K562 (cell line): ENCODE data around the gene GMPR. TPM values are rescaled to one million over a fixed set of nuclear protein-coding genes. Genes with fewer than 3 reads are reported as not detected.

Experiments used
- BMI1 ChIP-seq: fragments of 150-350 bp; IDR thresholded peaks from 2 replicates; pipeline ENCODE4 v1.6.1; 2014; ENCODE audit warnings: low read length
- GATAD2A ChIP-seq: fragments of 450-650 bp; IDR thresholded peaks from 2 replicates; pipeline ENCODE4 v1.6.1; 2017
- KAT8 ChIP-seq: fragments of 450-650 bp; IDR thresholded peaks from 2 replicates; pipeline ENCODE4 v1.6.1; 2016; ENCODE audit warnings: low read depth, mild to moderate bottlenecking
- MAFK ChIP-seq: IDR thresholded peaks from 2 replicates; pipeline ENCODE4 v1.6.1; 2011; ENCODE audit warnings: low read length, improper control_type of control experiment
- MEF2D ChIP-seq: conservative IDR thresholded peaks from 2 replicates; pipeline ENCODE4 v1.6.1; 2016; ENCODE audit warnings: low read depth, missing genetic modification characterization, missing compliant biosample characterization
- MTA2 ChIP-seq: fragments of 450-650 bp; IDR thresholded peaks from 2 replicates; pipeline ENCODE4 v1.6.1; 2016; ENCODE audit warnings: low read depth
- NCOA6 ChIP-seq: fragments of 450-650 bp; IDR thresholded peaks from 2 replicates; pipeline ENCODE4 v1.6.1; 2017; ENCODE audit warnings: mild to moderate bottlenecking
- ZKSCAN8 ChIP-seq: fragments of 200-800 bp; sonication (Bioruptor generic); IDR thresholded peaks from 2 replicates; pipeline ENCODE4 v1.6.1; 2016; ENCODE audit warnings: missing genetic modification characterization, missing compliant biosample characterization
- ZNF212 ChIP-seq: fragments of 450-650 bp; formaldehyde crosslinking; IDR thresholded peaks from 2 replicates; pipeline ENCODE4 v1.4.0; 2020; ENCODE audit warnings: mild to moderate bottlenecking
- polyA plus RNA-seq, 8 experiments: library from polyadenylated mRNA; depleted of rRNA in 4 of 8; stranded (reverse) in 5 of 8; unstranded in 3 of 8; fragments of >200 nt; fragmentation: Nextera tagmentation in 2 of 8; fragmentation: Illumina TruSeq in 1 of 8; extraction: Ambion mirVana in 2 of 8; extraction: Trizol in 1 of 8; gene quantifications; 2 replicates each; pipeline versions ENCODE4 v1.2.1 to v1.2.3, GENCODE V29; 2011 to 2014; ENCODE audit warnings: inconsistent platforms in 1 of 8, missing spikeins in 1 of 8
- total RNA-seq, 7 experiments: library from RNA; depleted of rRNA in 6 of 7; stranded (reverse); fragments of >200 nt in 6 of 7; fragmentation: Illumina TruSeq in 2 of 7; extraction: Trizol in 2 of 7; gene quantifications; 2 replicates each; pipeline versions ENCODE4 v1.2.1 to v1.2.3, GENCODE V29; 2011 to 2021; ENCODE audit warnings: low replicate concordance in 1 of 7
- TF ChIP-seq, protein P1 (sequence below): sonication (generic); formaldehyde crosslinking; IDR thresholded peaks from 2 replicates; pipeline ENCODE4 v1.8.1; 2023; ENCODE audit warnings: mild to moderate bottlenecking, missing genetic modification reagents
- TF ChIP-seq, protein P2 (sequence below): fragments of 250-450 bp; sonication (Bioruptor Pico); IDR thresholded peaks from 2 replicates; pipeline ENCODE4 v1.5.0; 2021; ENCODE audit warnings: mild to moderate bottlenecking, borderline replicate concordance
- TF ChIP-seq, protein P3 (sequence below): IDR thresholded peaks from 2 replicates; pipeline ENCODE4 v1.6.1; 2014; ENCODE audit warnings: antibody characterized with exemption
- TF ChIP-seq, protein P4 (sequence below): IDR thresholded peaks from 2 replicates; pipeline ENCODE4 v1.6.1; 2011; ENCODE audit not compliant: insufficient read length; ENCODE audit errors: extremely low read depth
- TF ChIP-seq, protein P5 (sequence below): sonication (generic); formaldehyde crosslinking; IDR thresholded peaks from 2 replicates; pipeline ENCODE4 v1.8.0; 2023; ENCODE audit warnings: mild to moderate bottlenecking, missing genetic modification reagents
- TF ChIP-seq, protein P6 (sequence below): fragments of 250-450 bp; sonication (Bioruptor Pico); IDR thresholded peaks from 2 replicates; pipeline ENCODE4 v1.8.0; 2022; ENCODE audit warnings: moderate library complexity, mild to moderate bottlenecking, inconsistent platforms

GMPR gene
- total and polyA plus RNA-seq, 9 of the 15 experiments (the other 6 are each of a cell fraction or from before 2014, with no cell fraction given): 34.6 to 83.7 (median 49.8) TPM

DNA sequence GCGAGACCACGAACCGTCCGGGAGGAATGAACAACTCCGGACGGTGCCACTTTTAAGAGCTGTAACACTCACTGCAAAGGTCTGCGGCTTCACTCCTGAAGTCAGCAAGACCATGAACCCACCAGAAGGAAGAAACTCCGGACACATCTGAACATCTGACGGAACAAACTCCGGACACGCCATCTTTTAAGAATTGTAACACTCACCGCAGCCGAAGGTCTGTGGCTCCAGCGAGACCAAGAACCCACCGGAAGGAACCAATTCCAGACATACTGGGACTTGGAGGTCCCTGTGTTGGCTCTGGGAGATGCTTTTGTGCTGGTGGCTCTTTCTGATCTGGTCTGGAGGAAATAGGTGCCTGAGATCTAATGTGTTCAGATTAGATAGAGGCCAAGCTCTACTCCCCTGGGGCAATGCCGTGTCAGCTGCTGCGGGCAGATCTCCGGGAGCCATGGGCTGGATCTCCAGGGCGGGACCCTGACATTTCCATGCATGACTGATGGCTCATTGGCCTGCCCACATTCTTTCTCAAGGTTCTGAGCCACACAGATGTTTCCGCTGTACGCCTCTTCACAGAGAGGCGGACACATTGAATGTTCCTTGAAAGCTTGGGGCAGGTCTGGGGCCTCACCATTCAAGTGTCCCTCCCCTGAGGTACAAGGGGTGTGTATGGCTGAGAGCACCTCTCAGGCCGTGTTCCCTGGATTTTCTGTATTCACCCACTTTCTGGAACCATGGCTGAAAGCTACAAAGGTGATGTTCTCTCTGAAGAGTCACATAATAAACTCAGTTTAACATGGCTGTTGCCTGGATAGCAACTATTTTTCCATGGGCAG, 29.3 kb downstream of the GMPR start (continued):
- TF ChIP-seq, protein P1, sequence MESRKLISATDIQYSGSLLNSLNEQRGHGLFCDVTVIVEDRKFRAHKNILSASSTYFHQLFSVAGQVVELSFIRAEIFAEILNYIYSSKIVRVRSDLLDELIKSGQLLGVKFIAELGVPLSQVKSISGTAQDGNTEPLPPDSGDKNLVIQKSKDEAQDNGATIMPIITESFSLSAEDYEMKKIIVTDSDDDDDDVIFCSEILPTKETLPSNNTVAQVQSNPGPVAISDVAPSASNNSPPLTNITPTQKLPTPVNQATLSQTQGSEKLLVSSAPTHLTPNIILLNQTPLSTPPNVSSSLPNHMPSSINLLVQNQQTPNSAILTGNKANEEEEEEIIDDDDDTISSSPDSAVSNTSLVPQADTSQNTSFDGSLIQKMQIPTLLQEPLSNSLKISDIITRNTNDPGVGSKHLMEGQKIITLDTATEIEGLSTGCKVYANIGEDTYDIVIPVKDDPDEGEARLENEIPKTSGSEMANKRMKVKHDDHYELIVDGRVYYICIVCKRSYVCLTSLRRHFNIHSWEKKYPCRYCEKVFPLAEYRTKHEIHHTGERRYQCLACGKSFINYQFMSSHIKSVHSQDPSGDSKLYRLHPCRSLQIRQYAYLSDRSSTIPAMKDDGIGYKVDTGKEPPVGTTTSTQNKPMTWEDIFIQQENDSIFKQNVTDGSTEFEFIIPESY (CRISPR knock-in tag): peak; percentile 71; the same call in 1 of the 2 replicates
- TF ChIP-seq, protein P2, sequence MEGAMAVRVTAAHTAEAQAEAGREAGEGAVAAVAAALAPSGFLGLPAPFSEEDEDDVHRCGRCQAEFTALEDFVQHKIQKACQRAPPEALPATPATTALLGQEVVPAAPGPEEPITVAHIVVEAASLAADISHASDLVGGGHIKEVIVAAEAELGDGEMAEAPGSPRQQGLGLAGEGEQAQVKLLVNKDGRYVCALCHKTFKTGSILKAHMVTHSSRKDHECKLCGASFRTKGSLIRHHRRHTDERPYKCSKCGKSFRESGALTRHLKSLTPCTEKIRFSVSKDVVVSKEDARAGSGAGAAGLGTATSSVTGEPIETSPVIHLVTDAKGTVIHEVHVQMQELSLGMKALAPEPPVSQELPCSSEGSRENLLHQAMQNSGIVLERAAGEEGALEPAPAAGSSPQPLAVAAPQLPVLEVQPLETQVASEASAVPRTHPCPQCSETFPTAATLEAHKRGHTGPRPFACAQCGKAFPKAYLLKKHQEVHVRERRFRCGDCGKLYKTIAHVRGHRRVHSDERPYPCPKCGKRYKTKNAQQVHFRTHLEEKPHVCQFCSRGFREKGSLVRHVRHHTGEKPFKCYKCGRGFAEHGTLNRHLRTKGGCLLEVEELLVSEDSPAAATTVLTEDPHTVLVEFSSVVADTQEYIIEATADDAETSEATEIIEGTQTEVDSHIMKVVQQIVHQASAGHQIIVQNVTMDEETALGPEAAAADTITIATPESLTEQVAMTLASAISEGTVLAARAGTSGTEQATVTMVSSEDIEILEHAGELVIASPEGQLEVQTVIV: no peak
- TF ChIP-seq KAT8 (no peak), BMI1 (no peak), GATAD2A (0 out of 2 replicates have a peak, but pooled peaks have one; percentile 71), MEF2D (no peak; the same call in 1 of the 2 replicates), NCOA6 (no peak), MAFK (no peak; the same call in none of the 2 replicates), MTA2 (peak; percentile 94), ZNF212 (CRISPR knock-in tag) (peak; percentile 80; the same call in 1 of the 2 replicates), ZKSCAN8 (CRISPR knock-in tag) (no peak)
- TF ChIP-seq, protein P3, sequence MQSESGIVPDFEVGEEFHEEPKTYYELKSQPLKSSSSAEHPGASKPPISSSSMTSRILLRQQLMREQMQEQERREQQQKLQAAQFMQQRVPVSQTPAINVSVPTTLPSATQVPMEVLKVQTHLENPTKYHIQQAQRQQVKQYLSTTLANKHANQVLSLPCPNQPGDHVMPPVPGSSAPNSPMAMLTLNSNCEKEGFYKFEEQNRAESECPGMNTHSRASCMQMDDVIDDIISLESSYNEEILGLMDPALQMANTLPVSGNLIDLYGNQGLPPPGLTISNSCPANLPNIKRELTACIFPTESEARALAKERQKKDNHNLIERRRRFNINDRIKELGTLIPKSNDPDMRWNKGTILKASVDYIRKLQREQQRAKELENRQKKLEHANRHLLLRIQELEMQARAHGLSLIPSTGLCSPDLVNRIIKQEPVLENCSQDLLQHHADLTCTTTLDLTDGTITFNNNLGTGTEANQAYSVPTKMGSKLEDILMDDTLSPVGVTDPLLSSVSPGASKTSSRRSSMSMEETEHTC: peak; percentile 86; the same call in 1 of the 2 replicates
- TF ChIP-seq, protein P4, sequence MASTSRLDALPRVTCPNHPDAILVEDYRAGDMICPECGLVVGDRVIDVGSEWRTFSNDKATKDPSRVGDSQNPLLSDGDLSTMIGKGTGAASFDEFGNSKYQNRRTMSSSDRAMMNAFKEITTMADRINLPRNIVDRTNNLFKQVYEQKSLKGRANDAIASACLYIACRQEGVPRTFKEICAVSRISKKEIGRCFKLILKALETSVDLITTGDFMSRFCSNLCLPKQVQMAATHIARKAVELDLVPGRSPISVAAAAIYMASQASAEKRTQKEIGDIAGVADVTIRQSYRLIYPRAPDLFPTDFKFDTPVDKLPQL: peak; percentile 56
- TF ChIP-seq, protein P5, sequence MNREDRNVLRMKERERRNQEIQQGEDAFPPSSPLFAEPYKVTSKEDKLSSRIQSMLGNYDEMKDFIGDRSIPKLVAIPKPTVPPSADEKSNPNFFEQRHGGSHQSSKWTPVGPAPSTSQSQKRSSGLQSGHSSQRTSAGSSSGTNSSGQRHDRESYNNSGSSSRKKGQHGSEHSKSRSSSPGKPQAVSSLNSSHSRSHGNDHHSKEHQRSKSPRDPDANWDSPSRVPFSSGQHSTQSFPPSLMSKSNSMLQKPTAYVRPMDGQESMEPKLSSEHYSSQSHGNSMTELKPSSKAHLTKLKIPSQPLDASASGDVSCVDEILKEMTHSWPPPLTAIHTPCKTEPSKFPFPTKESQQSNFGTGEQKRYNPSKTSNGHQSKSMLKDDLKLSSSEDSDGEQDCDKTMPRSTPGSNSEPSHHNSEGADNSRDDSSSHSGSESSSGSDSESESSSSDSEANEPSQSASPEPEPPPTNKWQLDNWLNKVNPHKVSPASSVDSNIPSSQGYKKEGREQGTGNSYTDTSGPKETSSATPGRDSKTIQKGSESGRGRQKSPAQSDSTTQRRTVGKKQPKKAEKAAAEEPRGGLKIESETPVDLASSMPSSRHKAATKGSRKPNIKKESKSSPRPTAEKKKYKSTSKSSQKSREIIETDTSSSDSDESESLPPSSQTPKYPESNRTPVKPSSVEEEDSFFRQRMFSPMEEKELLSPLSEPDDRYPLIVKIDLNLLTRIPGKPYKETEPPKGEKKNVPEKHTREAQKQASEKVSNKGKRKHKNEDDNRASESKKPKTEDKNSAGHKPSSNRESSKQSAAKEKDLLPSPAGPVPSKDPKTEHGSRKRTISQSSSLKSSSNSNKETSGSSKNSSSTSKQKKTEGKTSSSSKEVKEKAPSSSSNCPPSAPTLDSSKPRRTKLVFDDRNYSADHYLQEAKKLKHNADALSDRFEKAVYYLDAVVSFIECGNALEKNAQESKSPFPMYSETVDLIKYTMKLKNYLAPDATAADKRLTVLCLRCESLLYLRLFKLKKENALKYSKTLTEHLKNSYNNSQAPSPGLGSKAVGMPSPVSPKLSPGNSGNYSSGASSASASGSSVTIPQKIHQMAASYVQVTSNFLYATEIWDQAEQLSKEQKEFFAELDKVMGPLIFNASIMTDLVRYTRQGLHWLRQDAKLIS (CRISPR knock-in tag): no peak; the same call in 1 of the 2 replicates
- TF ChIP-seq, protein P6, sequence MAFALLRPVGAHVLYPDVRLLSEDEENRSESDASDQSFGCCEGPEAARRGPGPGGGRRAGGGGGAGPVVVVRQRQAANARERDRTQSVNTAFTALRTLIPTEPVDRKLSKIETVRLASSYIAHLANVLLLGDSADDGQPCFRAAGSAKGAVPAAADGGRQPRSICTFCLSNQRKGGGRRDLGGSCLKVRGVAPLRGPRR: peak; percentile 73; the same call in 1 of the 2 replicates
